ENCODE measurements around the gene S1PR3.

DNA sequence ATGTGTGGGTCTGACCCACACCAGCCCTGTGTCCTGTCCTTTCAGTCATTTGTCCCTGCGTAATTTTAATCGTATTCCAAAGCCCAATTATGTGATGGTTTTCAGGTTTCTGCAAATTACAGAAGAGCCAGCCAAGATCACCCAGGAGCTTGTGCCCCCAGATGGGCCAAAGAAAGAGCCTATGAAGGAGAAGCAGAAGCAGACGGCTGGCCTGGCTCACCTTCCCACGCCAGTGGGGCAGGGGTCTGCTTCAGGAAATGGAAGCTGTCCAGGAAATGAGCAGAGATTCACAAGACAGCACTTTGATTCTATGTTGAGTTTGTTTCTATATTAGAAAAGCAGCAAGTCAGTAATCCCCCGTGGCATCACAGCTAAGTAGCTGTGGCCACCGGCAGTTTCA lies 11.7 kb downstream of the S1PR3 start:
- TF ChIP-seq GATA2 (IDR thresholded peaks at IDR 0.05; ENCODE audit: low read depth, low read length) (no peak), GATA3 (IDR thresholded peaks at IDR 0.05; ENCODE audit: low read depth, low read length) (no peak)
